Common myeloid progenitor, CD34-positive (primary cell): ENCODE results near the gene HKDC1. TPM values are rescaled to one million over a fixed set of nuclear protein-coding genes. Genes with fewer than 3 reads are reported as not detected.
"Not testable (repeated sequence)": the region's sequence is repeated elsewhere in the genome, so short reads cannot be mapped to it uniquely, and the experiment has no call there.

Source experiments
- CTCF ChIA-PET: fragments of 350-600 bp; sonication (Branson Sonifier 250); formaldehyde crosslinking; loops from one replicate; lab custom pipeline; 2021; ENCODE audit warnings: antibody characterized with exemption; lab: Charles Lee
- POLR2A ChIA-PET: fragments of 350-600 bp; sonication (Branson Sonifier 250); formaldehyde crosslinking; loops from one replicate; lab custom pipeline; 2021; ENCODE audit warnings: antibody characterized with exemption; lab: Charles Lee
- DNase-seq, 3 donors: peaks; one replicate each; pipeline versions ENCODE4 v3.0.0 to v3.0.0-alpha.2; 2013
- H3K27ac ChIP-seq, 2 experiments: 1 replicate in 1 of 2; 2 replicates in 1 of 2; pipeline ENCODE4 v1.7.0; 2013; ENCODE audit warnings: inconsistent platforms in 2 of 2, low read length in 2 of 2, mild to moderate bottlenecking in 2 of 2, low read depth in 1 of 2, moderate library complexity in 1 of 2; ENCODE audit not compliant: severe bottlenecking in 2 of 2, insufficient read depth in 1 of 2, poor library complexity in 1 of 2
- H3K27me3 ChIP-seq, 5 experiments: replicated peaks in 2 of 5; 1 replicate in 3 of 5; 2 replicates in 2 of 5; pipeline versions ENCODE4 v1.6.1 to v1.7.0; 2013; ENCODE audit warnings: low read length in 4 of 5, mild to moderate bottlenecking in 2 of 5, moderate library complexity in 2 of 5, inconsistent platforms in 1 of 5; ENCODE audit not compliant: insufficient read depth in 5 of 5, control insufficient read depth in 4 of 5
- H3K36me3 ChIP-seq, 4 experiments: 1 replicate in 2 of 4; 2 replicates in 2 of 4; pipeline versions ENCODE4 v1.6.1 to v1.7.0; 2013; ENCODE audit warnings: low read length in 3 of 4, control low read depth in 1 of 4, mild to moderate bottlenecking in 1 of 4; ENCODE audit not compliant: control insufficient read depth in 4 of 4, insufficient read depth in 4 of 4
- H3K4me1 ChIP-seq, 4 experiments: 1 replicate in 3 of 4; 2 replicates in 1 of 4; pipeline versions ENCODE4 v1.6.1 to v1.7.1; 2013; ENCODE audit warnings: low read length in 3 of 4, mild to moderate bottlenecking in 3 of 4, control low read depth in 1 of 4, inconsistent platforms in 1 of 4, moderate library complexity in 1 of 4; ENCODE audit not compliant: control insufficient read depth in 4 of 4, insufficient read depth in 4 of 4; ENCODE audit errors: control extremely low read depth in 1 of 4
- H3K4me3 ChIP-seq, 7 experiments: 1 replicate in 4 of 7; 2 replicates in 3 of 7; pipeline versions ENCODE4 v1.5.1 to v1.7.0; 2013; ENCODE audit warnings: mild to moderate bottlenecking in 7 of 7, low read length in 6 of 7, moderate library complexity in 6 of 7, inconsistent platforms in 2 of 7, low read depth in 2 of 7, control low read depth in 1 of 7; ENCODE audit not compliant: insufficient read depth in 4 of 7, control insufficient read depth in 1 of 7; ENCODE audit errors: extremely low read depth in 1 of 7
- H3K9me3 ChIP-seq, 5 experiments: 1 replicate in 4 of 5; 2 replicates in 1 of 5; pipeline versions ENCODE4 v1.6.1 to v1.7.1; 2013; ENCODE audit warnings: low read length in 4 of 5, mild to moderate bottlenecking in 2 of 5, inconsistent platforms in 1 of 5, low read depth in 1 of 5, moderate library complexity in 1 of 5; ENCODE audit not compliant: control insufficient read depth in 4 of 5, insufficient read depth in 2 of 5; ENCODE audit errors: control extremely low read depth in 1 of 5
- WGBS: methylation state at CpG from one replicate; pipeline ENCODE4 v1.1.5; 2013; ENCODE audit not compliant: insufficient coverage; 5-methylcytosine and 5-hydroxymethylcytosine counted together
- polyA plus RNA-seq: library from polyadenylated mRNA; unstranded; fragments of 120-200 nt; gene quantifications from one replicate; pipeline ENCODE4 v1.2.1, GENCODE V29; 2013

The HKDC1 gene
- polyA plus RNA-seq = 0.03 TPM

- Histone ChIP-seq H3K4me3 (no peak within 1 kb of the TSS), H3K4me1 (peaks cover 5 to 36% (median 25%) of the 10 kb centered on the region in 4 experiments), H3K27ac (no peak within 1 kb of the TSS), H3K27me3 (peaks cover 0 to 6% (median 0%) of the 10 kb centered on the region in 5 experiments), H3K36me3 (no peaks in the 10 kb centered on the region), H3K9me3 (no peaks in the 10 kb centered on the region)
- DNase-seq = no peak
- ChIA-PET POLR2A (interaction anchor here (1.2 kb wide), 1 partner anchor 214 kb away, joined by 3 read pairs; no protein-coding TSS in a partner anchor), CTCF (interaction anchor here (0.9 to 1.2 kb wide), 2 partner anchors 9 to 13 kb away, joined by 3 to 4 read pairs; no protein-coding TSS in a partner anchor)
- WGBS = 99% methylated on average over 8 of the region's 8 CpGs
Measured at GRCh38 chr10:69220041-69220451, at the start of gene HKDC1. TSS of gene HKDC1 (plus strand) at chr10:69220332. CDS start at chr10:69220436, 104 bp downstream.

- no peak overlapping the region for H3K4me3 ChIP-seq
- ChIA-PET CTCF (interaction anchor here (1.1 to 1.5 kb wide), 4 partner anchors 10 to 220 kb away, joined by 3 to 5 read pairs (median 4); no protein-coding TSS in a partner anchor), POLR2A (no interaction called here)
- peaks cover 12 to 39% (median 25%) of the 10 kb centered on the region in 4 experiments for H3K36me3 ChIP-seq
- no CpG with 5 or more reads among the region's 3 CpGs for WGBS
- no peaks in the 10 kb centered on the region for H3K9me3 ChIP-seq
- H3K27me3 ChIP-seq = no peaks in the 10 kb centered on the region
- H3K4me1 ChIP-seq = peaks cover 0 to 3% (median 0%) of the 10 kb centered on the region in 4 experiments
- no peak overlapping the region for H3K27ac ChIP-seq
- no peak for DNase-seq
Measured at GRCh38 chr10:69172241-69172982, 47.7 kb upstream of the HKDC1 start.

- DNase-seq = peak in 2 of 3 donors; percentile 16 to 18
- H3K27me3 ChIP-seq, POLR2A ChIA-PET, H3K27ac ChIP-seq, H3K9me3 ChIP-seq, H3K4me3 ChIP-seq, H3K4me1 ChIP-seq: not testable (repeated sequence)
- CTCF ChIA-PET = interaction anchor here (1.0 to 1.4 kb wide), 3 partner anchors 13 to 188 kb away, joined by 3 to 5 read pairs (median 3); no protein-coding TSS in a partner anchor
- H3K36me3 ChIP-seq = peaks cover 8 to 20% (median 15%) of the 10 kb centered on the region in 4 experiments
- WGBS = 100% methylated on average over 4 of the region's 4 CpGs
Measured at GRCh38 chr10:69175326-69175725, 44.8 kb upstream of the HKDC1 start.

GRCh38 chr10:69176823-69177222 is 43.3 kb upstream of the HKDC1 start:
- Histone ChIP-seq H3K4me3 (no peak overlapping the region), H3K9me3 (no peaks in the 10 kb centered on the region), H3K27me3 (no peaks in the 10 kb centered on the region), H3K4me1 (peaks cover 14 to 23% (median 18%) of the 10 kb centered on the region in 4 experiments), H3K36me3 (peaks cover 0 to 9% (median 6%) of the 10 kb centered on the region in 4 experiments), H3K27ac (no peak overlapping the region)
- 100% methylated on average over 2 of the region's 2 CpGs for WGBS
- POLR2A ChIA-PET = no interaction called here
- CTCF ChIA-PET = no interaction called here
- no peak for DNase-seq

GRCh38 chr10:69179089-69179742 is 40.9 kb upstream of the HKDC1 start:
- peak in 2 of 3 donors; percentile 94 to 95 for DNase-seq
- H3K9me3 ChIP-seq = no peaks in the 10 kb centered on the region
- peaks cover 0 to 10% (median 4%) of the 10 kb centered on the region in 4 experiments for H3K36me3 ChIP-seq
- CTCF ChIA-PET = no interaction called here
- peak overlapping the region; percentile 99 to 100 for H3K27ac ChIP-seq
- POLR2A ChIA-PET = interaction anchor here (1.0 kb wide), 1 partner anchor 26 kb away, joined by 3 read pairs; no protein-coding TSS in a partner anchor
- peaks cover 12 to 26% (median 18%) of the 10 kb centered on the region in 4 experiments for H3K4me1 ChIP-seq
- peak overlapping the region in 6 of 7 experiments; percentile 93 to 100 (median 98) for H3K4me3 ChIP-seq
- WGBS = 43% methylated on average over 19 of the region's 21 CpGs
- no peaks in the 10 kb centered on the region for H3K27me3 ChIP-seq

GRCh38 chr10:69179743-69180524 is 40.2 kb upstream of the HKDC1 start, which contains the start of gene SUPV3L1:
TSS of gene SUPV3L1 (plus strand) at chr10:69180234. CDS start at chr10:69180292, 58 bp downstream.
- 0% methylated on average over 40 of the region's 44 CpGs for WGBS
- POLR2A ChIA-PET = interaction anchor here (1.0 kb wide), 1 partner anchor 27 kb away, joined by 3 read pairs; no protein-coding TSS in a partner anchor
- CTCF ChIA-PET = no interaction called here

More at GRCh38 chr10:69179743-69180524, 40.2 kb upstream of the HKDC1 start, which contains the start of gene SUPV3L1:
- Histone ChIP-seq H3K27ac (peak within 1 kb of the TSS; percentile 99 to 100), H3K4me3 (peak within 1 kb of the TSS; percentile 93 to 100 (median 98)), H3K27me3 (no peaks in the 10 kb centered on the region), H3K4me1 (peaks cover 11 to 26% (median 18%) of the 10 kb centered on the region in 4 experiments), H3K9me3 (no peaks in the 10 kb centered on the region), H3K36me3 (peaks cover 0 to 11% (median 6%) of the 10 kb centered on the region in 4 experiments)
- peak; percentile 97 to 99 (median 98) for DNase-seq
